Transverse colon (tissue), 4 donors: ENCODE results near the gene NEK6. TPM values are rescaled to one million over a fixed set of nuclear protein-coding genes. Genes with fewer than 3 reads are reported as not detected.

ENCODE experiments used
- DNase-seq: peaks from one replicate; pipeline ENCODE4 v3.0.0-alpha.2; 2019
- H3K27ac ChIP-seq, 4 donors: fragments of 200-600 bp; sonication (generic); 2 replicates each; pipeline ENCODE4 v1.5.1; 2016 to 2018; ENCODE audit warnings: inconsistent platforms in 4 of 4
- H3K27me3 ChIP-seq: fragments of 200-600 bp; sonication (generic); 2 replicates; pipeline ENCODE4 v1.5.1; 2017; ENCODE audit warnings: inconsistent platforms
- H3K36me3 ChIP-seq, 4 donors: fragments of 200-600 bp; sonication (generic); 2 replicates each; pipeline ENCODE4 v1.5.1; 2017 to 2019; ENCODE audit warnings: inconsistent platforms in 4 of 4
- H3K4me1 ChIP-seq, 4 donors: fragments of 200-600 bp; sonication (generic); 2 replicates each; pipeline ENCODE4 v1.5.1; 2017 to 2020; ENCODE audit warnings: inconsistent platforms in 4 of 4
- H3K4me3 ChIP-seq, 4 donors: fragments of 200-600 bp; sonication (generic); 1 replicate in 1 of 4; 2 replicates in 3 of 4; pipeline versions ENCODE4 v1.5.1 to v1.6.1; 2017 to 2019; ENCODE audit warnings: inconsistent platforms in 4 of 4
- H3K9me3 ChIP-seq, 2 donors: fragments of 200-600 bp; sonication (generic); 2 replicates each; pipeline ENCODE4 v1.5.1; 2017 to 2019; ENCODE audit warnings: inconsistent platforms in 2 of 2
- CTCF ChIP-seq, 5 experiments: fragments of 200-600 bp in 3 of 5; fragments of 450-650 bp in 2 of 5; sonication (generic) in 3 of 5; IDR thresholded peaks; 1 replicate in 2 of 5; 2 replicates in 3 of 5; pipeline ENCODE4 v1.5.1; 2016 to 2017; ENCODE audit warnings: antibody characterized with exemption in 5 of 5, inconsistent platforms in 3 of 5, mild to moderate bottlenecking in 2 of 5, moderate library complexity in 1 of 5
- EP300 ChIP-seq: sonication (generic); formaldehyde crosslinking; IDR thresholded peaks from one replicate; pipeline ENCODE4 v1.6.1; 2017; ENCODE audit warnings: antibody characterized with exemption, low read depth
- POLR2A ChIP-seq: fragments of 450-650 bp; IDR thresholded peaks from one replicate; pipeline ENCODE4 v1.6.1; 2016; ENCODE audit warnings: antibody characterized with exemption, mild to moderate bottlenecking, moderate library complexity
- POLR2AphosphoS5 ChIP-seq, 3 donors: sonication (generic); formaldehyde crosslinking; IDR thresholded peaks; one replicate each; pipeline ENCODE4 v1.6.1; 2016; ENCODE audit warnings: antibody characterized with exemption in 3 of 3
- WGBS, 2 donors: methylation state at CpG; one replicate each; pipeline ENCODE4 v1.1.5; 2018; ENCODE audit warnings: low coverage in 1 of 2; 5-methylcytosine and 5-hydroxymethylcytosine counted together
- in situ Hi-C, 4 donors: fragments of 200-750 bp; cut with MboI; loops; one replicate each; pipeline versions ENCODE4 v1.15.0 to v1.15.1; 2017; ENCODE audit warnings: low sequenced_read_pairs in 3 of 4, low pct_ligation_motif_present in 1 of 4, low pct_unique_long_range_greater_than_20kb in 1 of 4
- intact Hi-C: fragments of 100-400 bp; cut with DNase I; formaldehyde crosslinking; loops from one replicate; pipeline ENCODE4 v1.15.1; 2023; ENCODE audit warnings: low total_unique reads
- total RNA-seq, 4 donors: library from RNA; depleted of rRNA; stranded (reverse); fragments of >200 nt; gene quantifications; one replicate each; pipeline ENCODE4 v1.1.0, GENCODE V29; 2016

Gene NEK6
- total RNA-seq, 4 donors from 2014 or later = 12.3 to 31.1 (median 21.6) TPM

- Histone ChIP-seq H3K36me3 (peaks cover 0 to 54% (median 24%) of the 10 kb centered on the region in 4 donors), H3K9me3 (no peaks in the 10 kb centered on the region), H3K4me1 (no peaks in the 10 kb centered on the region), H3K27me3 (no peaks in the 10 kb centered on the region), H3K4me3 (no peak overlapping the region), H3K27ac (no peak overlapping the region)
- intact Hi-C loops = no loop called here
- DNase-seq = no peak
- in situ Hi-C loops = no loop called here
- no peak for TF ChIP-seq POLR2A
- no peak for TF ChIP-seq POLR2AphosphoS5 (IDR thresholded peaks at IDR 0.05)
- TF ChIP-seq CTCF (IDR thresholded peaks at IDR 0.05) = no peak
- no peak for TF ChIP-seq EP300
- WGBS, 2 donors = 90% methylated on average over 25 of the region's 25 CpGs; no CpG with 5 or more reads in 1 of the 2 donors
Observed at GRCh38 chr9:124349675-124350493, 92.1 kb downstream of the NEK6 start.

DNA sequence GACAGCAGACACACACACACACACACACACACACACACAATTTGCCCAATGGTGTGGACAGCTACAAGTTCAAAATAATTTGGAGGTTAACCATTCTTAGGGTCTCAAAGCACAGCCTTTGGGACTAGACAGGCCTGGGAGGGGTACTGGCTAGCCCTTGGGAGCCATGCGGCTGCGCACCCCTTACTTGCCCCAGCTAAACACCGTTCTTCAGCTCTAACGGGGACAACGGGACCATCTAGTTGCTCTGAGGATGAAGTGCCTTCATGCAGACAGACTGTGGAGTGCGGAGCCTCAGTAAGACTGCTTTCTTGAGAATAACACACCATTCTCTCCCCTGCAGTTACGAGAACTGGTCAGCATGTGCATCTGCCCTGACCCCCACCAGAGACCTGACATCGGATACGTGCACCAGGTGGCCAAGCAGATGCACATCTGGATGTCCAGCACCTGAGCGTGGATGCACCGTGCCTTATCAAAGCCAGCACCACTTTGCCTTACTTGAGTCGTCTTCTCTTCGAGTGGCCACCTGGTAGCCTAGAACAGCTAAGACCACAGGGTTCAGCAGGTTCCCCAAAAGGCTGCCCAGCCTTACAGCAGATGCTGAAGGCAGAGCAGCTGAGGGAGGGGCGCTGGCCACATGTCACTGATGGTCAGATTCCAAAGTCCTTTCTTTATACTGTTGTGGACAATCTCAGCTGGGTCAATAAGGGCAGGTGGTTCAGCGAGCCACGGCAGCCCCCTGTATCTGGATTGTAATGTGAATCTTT is 92.9 kb downstream of the NEK6 start:
- H3K4me1 ChIP-seq = no peaks in the 10 kb centered on the region
- WGBS, 2 donors = 90% methylated on average over 16 of the region's 16 CpGs; no CpG with 5 or more reads in 1 of the 2 donors

DNA sequence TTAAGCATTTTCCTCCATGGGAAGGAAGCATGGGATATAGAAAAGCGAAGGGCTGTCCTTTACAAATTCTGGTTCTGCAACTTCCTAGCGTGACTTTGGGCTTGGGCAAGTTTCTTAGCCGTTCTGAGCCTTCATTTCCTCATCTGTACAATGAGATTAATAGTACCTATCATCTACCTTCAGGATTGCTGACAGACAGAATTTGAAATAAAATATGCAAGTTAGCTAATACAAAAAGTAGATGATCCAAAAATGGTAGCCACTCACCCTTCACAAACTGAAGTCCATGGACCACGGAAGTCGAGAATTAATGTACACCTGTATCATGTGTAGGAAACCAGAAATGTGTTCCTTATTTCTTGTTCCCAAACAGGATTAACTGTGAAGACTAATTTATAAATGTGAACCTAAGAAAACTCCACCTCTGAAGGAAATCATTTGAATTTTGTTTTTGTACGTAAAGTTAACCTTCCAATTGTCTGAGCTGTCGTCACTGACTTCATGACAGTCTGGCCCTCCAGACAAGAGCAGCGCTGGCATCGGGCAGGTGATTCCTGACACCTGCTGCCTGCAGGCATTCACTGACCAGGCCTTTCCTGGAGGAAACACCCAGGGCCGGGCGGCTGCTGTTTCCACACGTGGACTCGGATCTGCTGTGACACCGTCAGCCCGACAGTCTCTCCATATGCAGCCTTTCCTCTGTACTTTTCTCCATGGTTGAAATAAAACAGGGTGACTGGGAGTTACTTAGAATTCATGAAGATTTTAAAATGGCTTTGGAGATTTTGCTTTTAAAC is 94.1 kb downstream of the NEK6 start:
- H3K27ac ChIP-seq = no peak overlapping the region
- intact Hi-C loops (no loop called here), in situ Hi-C loops (no loop called here)
- H3K27me3 ChIP-seq = no peaks in the 10 kb centered on the region
- no peak for DNase-seq
- H3K36me3 ChIP-seq = peaks cover 0 to 49% (median 20%) of the 10 kb centered on the region in 4 donors
- H3K4me1 ChIP-seq = no peaks in the 10 kb centered on the region
- no peaks in the 10 kb centered on the region for H3K9me3 ChIP-seq
- no peak overlapping the region for H3K4me3 ChIP-seq
- TF ChIP-seq POLR2A = no peak
- no peak for TF ChIP-seq CTCF (IDR thresholded peaks at IDR 0.05)
- no peak for TF ChIP-seq EP300
- no peak for TF ChIP-seq POLR2AphosphoS5 (IDR thresholded peaks at IDR 0.05)
- WGBS, 2 donors = 87 to 96% methylated on average over 6 to 15 of the region's 15 CpGs

More for the DNA sequence above, 92.9 kb downstream of the NEK6 start:
- intact Hi-C loops (no loop called here), in situ Hi-C loops (no loop called here)
- Histone ChIP-seq H3K4me3 (no peak overlapping the region), H3K9me3 (no peaks in the 10 kb centered on the region), H3K36me3 (peaks cover 0 to 50% (median 24%) of the 10 kb centered on the region in 4 donors), H3K27ac (no peak overlapping the region), H3K27me3 (no peaks in the 10 kb centered on the region)
- TF ChIP-seq EP300 (no peak), CTCF (IDR thresholded peaks at IDR 0.05) (no peak), POLR2AphosphoS5 (IDR thresholded peaks at IDR 0.05) (no peak), POLR2A (no peak)
- no peak for DNase-seq
